Measurements from ENCODE around the gene KRTAP12-2. TPM values are rescaled to one million over a fixed set of nuclear protein-coding genes. Genes with fewer than 3 reads are reported as not detected.

KRTAP12-2 gene
- polyA plus RNA-seq, 1 experiment = not detected

- TF ChIP-seq CTCF (IDR thresholded peaks at IDR 0.05; ENCODE audit: insufficient read depth, low read depth, low read length) = no peak
- CTCF ChIA-PET = interaction anchor here (1.1 kb wide), 1 partner anchor 18 kb away, joined by 3 read pairs; no protein-coding TSS in a partner anchor
- DNase-seq (ENCODE audit: low read depth) = no peak
- Histone ChIP-seq H3K27me3 (ENCODE audit: control insufficient read depth, insufficient read depth, low read length) (peaks cover 7% of the 10 kb centered on the region), H3K36me3 (ENCODE audit: control insufficient read depth, insufficient read depth, low read length) (no peaks in the 10 kb centered on the region), H3K4me3 (ENCODE audit: low read depth, low read length) (no peak overlapping the region)
- POLR2A ChIA-PET = no interaction called here
Observed at GRCh38 chr21:44682580-44683151, 15.9 kb upstream of the KRTAP12-2 start.

- POLR2A ChIA-PET = no interaction called here
- no peak for TF ChIP-seq CTCF (IDR thresholded peaks at IDR 0.05; ENCODE audit: insufficient read depth, low read depth, low read length)
- no peaks in the 10 kb centered on the region for H3K36me3 ChIP-seq (ENCODE audit: control insufficient read depth, insufficient read depth, low read length)
- H3K27me3 ChIP-seq (ENCODE audit: control insufficient read depth, insufficient read depth, low read length) = peaks cover 3% of the 10 kb centered on the region
- no peak for DNase-seq (ENCODE audit: low read depth)
- CTCF ChIA-PET = no interaction called here
- H3K4me3 ChIP-seq (ENCODE audit: low read depth, low read length) = no peak within 1 kb of the TSS
Observed at GRCh38 chr21:44681861-44682579, 15.3 kb upstream of the KRTAP12-2 start, which contains the start of gene KRTAP12-1. TSS of gene KRTAP12-1 (minus strand) at chr21:44682163. CDS start at chr21:44682123, 40 bp downstream.

- no peak for TF ChIP-seq CTCF (IDR thresholded peaks at IDR 0.05; ENCODE audit: insufficient read depth, low read depth, low read length)
- Histone ChIP-seq H3K36me3 (ENCODE audit: control insufficient read depth, insufficient read depth, low read length) (no peaks in the 10 kb centered on the region), H3K27me3 (ENCODE audit: control insufficient read depth, insufficient read depth, low read length) (peaks cover 2% of the 10 kb centered on the region; the same call in 1 of the 2 replicates), H3K4me3 (ENCODE audit: low read depth, low read length) (no peak overlapping the region)
- CTCF ChIA-PET = no interaction called here
- POLR2A ChIA-PET = no interaction called here
- no peak for DNase-seq (ENCODE audit: low read depth)
Observed at GRCh38 chr21:44681152-44681551, 14.4 kb upstream of the KRTAP12-2 start.

- ChIA-PET POLR2A (no interaction called here), CTCF (no interaction called here)
- no peaks in the 10 kb centered on the region for H3K36me3 ChIP-seq (ENCODE audit: control insufficient read depth, insufficient read depth, low read length)
- peaks cover 3% of the 10 kb centered on the region; the same call in 1 of the 2 replicates for H3K27me3 ChIP-seq (ENCODE audit: control insufficient read depth, insufficient read depth, low read length)
- no peak for DNase-seq (ENCODE audit: low read depth)
- H3K4me3 ChIP-seq (ENCODE audit: low read depth, low read length) = no peak overlapping the region
- no peak for TF ChIP-seq CTCF (IDR thresholded peaks at IDR 0.05; ENCODE audit: insufficient read depth, low read depth, low read length)
Observed at GRCh38 chr21:44677881-44678280, 11.2 kb upstream of the KRTAP12-2 start.

GRCh38 chr21:44671911-44672310 is 5.2 kb upstream of the KRTAP12-2 start:
- CTCF ChIA-PET = no interaction called here
- H3K36me3 ChIP-seq (ENCODE audit: control insufficient read depth, insufficient read depth, low read length) = no peaks in the 10 kb centered on the region
- H3K4me3 ChIP-seq (ENCODE audit: low read depth, low read length) = no peak overlapping the region
- POLR2A ChIA-PET = no interaction called here
- no peak for DNase-seq (ENCODE audit: low read depth)
- no peak for TF ChIP-seq CTCF (IDR thresholded peaks at IDR 0.05; ENCODE audit: insufficient read depth, low read depth, low read length)
- H3K27me3 ChIP-seq (ENCODE audit: control insufficient read depth, insufficient read depth, low read length) = peaks cover 3% of the 10 kb centered on the region; the same call in 1 of the 2 replicates

Data from BJ (cell line).